Measurements from ENCODE around the gene PLXNA4.

The PLXNA4 gene

DNA sequence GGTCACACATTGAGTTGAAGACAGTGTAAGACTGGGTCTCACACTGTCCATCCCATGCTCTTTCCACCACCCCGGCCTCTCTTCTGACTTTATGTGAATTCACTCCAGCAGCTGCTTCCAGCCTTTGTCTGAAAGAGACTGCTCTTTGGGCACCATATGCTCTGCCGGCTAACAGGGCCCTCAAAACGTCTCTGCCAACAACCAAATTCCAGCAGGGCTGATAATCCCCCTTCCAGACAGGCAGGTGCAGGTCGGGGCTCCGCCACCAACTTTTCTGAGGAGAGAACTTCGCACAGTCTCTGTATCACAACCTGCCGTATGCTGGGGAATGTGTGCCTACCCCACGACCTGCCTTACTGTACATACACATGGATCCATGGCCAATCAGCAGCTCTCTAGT, 64.3 kb downstream of the PLXNA4 start:
- FAIRE-seq (no peak), DNase-seq (ENCODE audit: insufficient read length) (no peak)
- TF ChIP-seq TAF1 (IDR thresholded peaks at IDR 0.05; ENCODE audit: borderline replicate concordance, low read depth, low read length) (no peak), POLR2AphosphoS5 (IDR thresholded peaks at IDR 0.05; ENCODE audit: low read depth, low read length) (no peak), POLR2A (IDR thresholded peaks at IDR 0.05; ENCODE audit: low read depth, low read length) (no peak)

- DNase-seq (ENCODE audit: insufficient read length) (no peak), FAIRE-seq (no peak)
- TF ChIP-seq POLR2AphosphoS5 (IDR thresholded peaks at IDR 0.05; ENCODE audit: low read depth, low read length) (no peak), TAF1 (IDR thresholded peaks at IDR 0.05; ENCODE audit: borderline replicate concordance, low read depth, low read length) (no peak), POLR2A (IDR thresholded peaks at IDR 0.05; ENCODE audit: low read depth, low read length) (no peak)
Measured at GRCh38 chr7:132511387-132511786, 64.9 kb downstream of the PLXNA4 start.

- DNase-seq (ENCODE audit: insufficient read length) (no peak), FAIRE-seq (no peak)
- no peak for TF ChIP-seq POLR2A (IDR thresholded peaks at IDR 0.05; ENCODE audit: low read depth, low read length)
Measured at GRCh38 chr7:132509643-132510042, 66.6 kb downstream of the PLXNA4 start.

DNA sequence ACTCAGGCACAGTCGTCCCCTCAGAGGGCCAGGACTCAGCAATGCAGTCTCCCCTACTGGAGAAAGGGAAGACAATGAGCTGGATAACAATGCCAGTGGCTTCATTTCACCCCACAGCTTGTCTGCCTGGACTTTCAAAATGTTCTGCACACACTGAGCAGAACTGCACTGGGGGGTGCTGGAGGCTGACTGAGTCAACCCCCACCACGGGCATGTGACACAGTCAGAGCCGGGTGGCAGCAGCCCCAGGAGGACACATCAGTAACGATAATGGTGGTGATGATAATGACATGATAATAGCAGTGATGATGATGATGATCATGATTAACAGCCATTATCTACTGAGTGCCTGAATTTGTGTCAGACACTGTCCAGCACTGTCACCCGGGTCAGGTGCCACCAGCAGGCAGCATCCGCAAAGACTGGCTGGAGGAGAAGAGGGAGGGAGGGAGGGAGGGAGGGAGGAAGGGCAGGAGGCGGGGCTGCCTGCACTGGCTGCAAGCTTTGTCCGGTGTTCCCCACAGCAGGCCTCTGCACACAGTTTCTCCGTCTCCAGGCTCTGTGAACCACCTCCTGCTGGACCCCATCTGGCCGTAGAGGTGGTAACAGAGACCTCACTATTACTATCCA, 67.4 kb downstream of the PLXNA4 start:
- no peak for TF ChIP-seq POLR2A (IDR thresholded peaks at IDR 0.05; ENCODE audit: low read depth, low read length)
- no peak for TF ChIP-seq TAF1 (IDR thresholded peaks at IDR 0.05; ENCODE audit: borderline replicate concordance, low read depth, low read length)
- no peak for TF ChIP-seq POLR2AphosphoS5 (IDR thresholded peaks at IDR 0.05; ENCODE audit: low read depth, low read length)
- FAIRE-seq (no peak), DNase-seq (ENCODE audit: insufficient read length) (no peak)

GRCh38 chr7:132504852-132505251, 71.4 kb downstream of the PLXNA4 start:
- TF ChIP-seq TAF1 (IDR thresholded peaks at IDR 0.05; ENCODE audit: borderline replicate concordance, low read depth, low read length) (no peak), POLR2AphosphoS5 (IDR thresholded peaks at IDR 0.05; ENCODE audit: low read depth, low read length) (no peak), POLR2A (IDR thresholded peaks at IDR 0.05; ENCODE audit: low read depth, low read length) (no peak)
- no peak for FAIRE-seq
- DNase-seq (ENCODE audit: insufficient read length), result no peak

DNA sequence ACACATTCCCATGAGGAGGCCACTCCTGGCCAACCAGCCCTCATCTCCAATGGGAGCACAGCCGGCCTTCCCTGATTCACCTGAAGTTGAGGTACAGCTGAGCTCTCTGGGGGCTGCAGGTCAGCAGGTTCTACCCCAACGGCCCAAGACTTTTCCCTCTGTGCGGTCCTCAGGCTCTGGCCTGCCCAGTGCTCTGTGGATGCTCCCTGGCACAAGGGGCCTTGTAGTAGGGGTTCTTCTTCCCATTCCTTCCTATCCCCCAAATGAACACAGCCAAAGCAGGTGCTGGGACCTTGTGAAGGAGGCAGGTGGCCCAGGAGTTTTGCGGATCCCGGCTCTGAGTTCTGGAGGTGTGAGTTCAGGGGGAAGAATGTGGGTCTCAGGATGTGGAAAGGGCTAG, 72.2 kb downstream of the PLXNA4 start:
- no peak for DNase-seq (ENCODE audit: insufficient read length)
- FAIRE-seq, result no peak
- TF ChIP-seq POLR2AphosphoS5 (IDR thresholded peaks at IDR 0.05; ENCODE audit: low read depth, low read length), result no peak
- no peak for TF ChIP-seq TAF1 (IDR thresholded peaks at IDR 0.05; ENCODE audit: borderline replicate concordance, low read depth, low read length)
- no peak for TF ChIP-seq POLR2A (IDR thresholded peaks at IDR 0.05; ENCODE audit: low read depth, low read length)

GRCh38 chr7:132503415-132503814, 72.9 kb downstream of the PLXNA4 start:
- DNase-seq (ENCODE audit: insufficient read length) (no peak), FAIRE-seq (no peak)
- TF ChIP-seq TAF1 (IDR thresholded peaks at IDR 0.05; ENCODE audit: borderline replicate concordance, low read depth, low read length) (no peak), POLR2A (IDR thresholded peaks at IDR 0.05; ENCODE audit: low read depth, low read length) (no peak), POLR2AphosphoS5 (IDR thresholded peaks at IDR 0.05; ENCODE audit: low read depth, low read length) (no peak)

- no peak for DNase-seq (ENCODE audit: insufficient read length)
- FAIRE-seq, result no peak
- TF ChIP-seq TAF1 (IDR thresholded peaks at IDR 0.05; ENCODE audit: borderline replicate concordance, low read depth, low read length) (no peak), POLR2AphosphoS5 (IDR thresholded peaks at IDR 0.05; ENCODE audit: low read depth, low read length) (no peak), POLR2A (IDR thresholded peaks at IDR 0.05; ENCODE audit: low read depth, low read length) (no peak)
Measured at GRCh38 chr7:132501956-132502355, 74.3 kb downstream of the PLXNA4 start.

GRCh38 chr7:132500727-132501440, 75.4 kb downstream of the PLXNA4 start:
- FAIRE-seq (no peak), DNase-seq (ENCODE audit: insufficient read length) (no peak)
- no peak for TF ChIP-seq POLR2AphosphoS5 (IDR thresholded peaks at IDR 0.05; ENCODE audit: low read depth, low read length)
- no peak for TF ChIP-seq POLR2A (IDR thresholded peaks at IDR 0.05; ENCODE audit: low read depth, low read length)
- no peak for TF ChIP-seq TAF1 (IDR thresholded peaks at IDR 0.05; ENCODE audit: borderline replicate concordance, low read depth, low read length)

- FAIRE-seq (no peak), DNase-seq (ENCODE audit: insufficient read length) (no peak)
- no peak for TF ChIP-seq TAF1 (IDR thresholded peaks at IDR 0.05; ENCODE audit: borderline replicate concordance, low read depth, low read length)
- no peak for TF ChIP-seq POLR2AphosphoS5 (IDR thresholded peaks at IDR 0.05; ENCODE audit: low read depth, low read length)
- TF ChIP-seq POLR2A (IDR thresholded peaks at IDR 0.05; ENCODE audit: low read depth, low read length), result no peak
Measured at GRCh38 chr7:132499487-132499886, 76.8 kb downstream of the PLXNA4 start.

DNA sequence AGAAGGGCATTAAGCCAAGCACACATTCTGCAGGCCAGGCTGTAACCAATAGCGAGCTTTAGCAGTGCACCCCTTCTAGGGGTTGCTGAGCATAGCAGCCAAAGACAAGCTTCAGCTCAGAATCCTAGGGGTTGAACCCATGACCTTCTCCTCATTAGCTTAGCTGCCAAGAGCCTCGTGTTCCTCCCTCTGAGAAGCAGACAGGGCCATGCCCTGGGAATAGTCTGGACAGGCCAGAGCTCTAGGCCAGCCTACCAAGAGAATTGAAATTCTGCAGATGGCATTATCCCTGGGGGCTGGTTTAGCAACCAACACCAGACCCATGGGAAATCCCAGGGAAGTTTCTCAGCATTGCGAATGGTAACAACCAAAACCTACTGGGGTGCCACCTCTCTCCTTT, 77.2 kb downstream of the PLXNA4 start:
- no peak for DNase-seq (ENCODE audit: insufficient read length)
- no peak for TF ChIP-seq TAF1 (IDR thresholded peaks at IDR 0.05; ENCODE audit: borderline replicate concordance, low read depth, low read length)
- TF ChIP-seq POLR2AphosphoS5 (IDR thresholded peaks at IDR 0.05; ENCODE audit: low read depth, low read length), result no peak
- TF ChIP-seq POLR2A (IDR thresholded peaks at IDR 0.05; ENCODE audit: low read depth, low read length), result no peak
- no peak for FAIRE-seq

DNA sequence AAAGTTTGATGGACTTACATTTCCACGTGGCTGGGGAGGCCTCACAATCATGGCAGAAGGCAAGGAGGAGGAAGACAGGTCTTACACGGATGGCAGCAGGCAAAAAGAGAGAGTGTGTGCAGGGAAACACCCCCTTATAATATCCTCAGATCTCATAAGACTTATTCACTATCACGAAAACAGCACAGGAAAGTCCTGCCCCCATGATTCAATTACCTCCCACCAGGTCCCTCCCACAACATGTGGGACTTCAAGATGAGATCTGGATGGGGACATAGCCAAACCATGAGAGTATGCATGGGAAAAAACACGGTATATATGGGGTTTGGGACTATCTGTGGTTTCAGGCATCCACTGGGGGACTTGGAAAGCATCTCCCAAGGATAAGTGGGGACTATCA, 78.0 kb downstream of the PLXNA4 start:
- FAIRE-seq, result no peak
- TF ChIP-seq POLR2AphosphoS5 (IDR thresholded peaks at IDR 0.05; ENCODE audit: low read depth, low read length) (no peak), TAF1 (IDR thresholded peaks at IDR 0.05; ENCODE audit: borderline replicate concordance, low read depth, low read length) (no peak), POLR2A (IDR thresholded peaks at IDR 0.05; ENCODE audit: low read depth, low read length) (no peak)
- no peak for DNase-seq (ENCODE audit: insufficient read length)

Measured in GM12892 (cell line).